Right lobe of liver (tissue), 4 donors: ENCODE results near the gene AKNA.

Experiments
- CTCF ChIP-seq, 4 donors: fragments of 200-600 bp in 3 of 4; fragments of 450-650 bp in 1 of 4; IDR thresholded peaks; one replicate each; pipeline versions ENCODE4 v1.5.1 to v1.8.0; 2016 to 2022; ENCODE audit warnings: antibody characterized with exemption in 4 of 4, mild to moderate bottlenecking in 2 of 4
- POLR2A ChIP-seq: fragments of 450-650 bp; IDR thresholded peaks from one replicate; pipeline ENCODE4 v1.6.1; 2017; ENCODE audit warnings: antibody characterized with exemption, mild to moderate bottlenecking
- donor health status: DM: no; HTN: no; CAD: no.
- donor health status: DM: no; HTN: no; CAD: no.
- donor health status: DM: no; HTN: yes; CAD: no.

- TF ChIP-seq CTCF (IDR thresholded peaks at IDR 0.05): no peak
- TF ChIP-seq POLR2A: no peak
These were observed 91.4 kb downstream of the AKNA start for GRCh38 chr9:114296338-114296737.
